ENCODE data around the gene OR4C16. TPM values are rescaled to one million over a fixed set of nuclear protein-coding genes. Genes with fewer than 3 reads are reported as not detected.

OR4C16 gene
- total RNA-seq (2014; rRNA removed; shearing (Covaris generic); ENCODE audit: low replicate concordance): not detected in 2 replicates

- in situ Hi-C loops (cut with HindIII; ENCODE audit: low pct_unique_long_range_greater_than_20kb, low sequenced_read_pairs): no loop called here
- no peak for DNase-seq (ENCODE audit: low read depth)
Measured at GRCh38 chr11:55571828-55572227, at the start of gene OR4C16. TSS of gene OR4C16 (plus strand) at chr11:55572128. CDS start at chr11:55572128, 0 bp downstream.

- DNase-seq (ENCODE audit: low read depth): no peak
- in situ Hi-C loops (cut with HindIII; ENCODE audit: low pct_unique_long_range_greater_than_20kb, low sequenced_read_pairs): no loop called here
Measured at GRCh38 chr11:55554169-55554568, 17.8 kb upstream of the OR4C16 start, which contains the start of gene OR4C15. TSS of gene OR4C15 (plus strand) at chr11:55554469. CDS start at chr11:55554469, 0 bp downstream.

- DNase-seq (ENCODE audit: low read depth): no peak
- in situ Hi-C loops (cut with HindIII; ENCODE audit: low pct_unique_long_range_greater_than_20kb, low sequenced_read_pairs): no loop called here
Measured at GRCh38 chr11:55572548-55572947, 620 bp downstream of the OR4C16 start.

GRCh38 chr11:55607545-55607944 lies 35.6 kb downstream of the OR4C16 start, which contains the start of gene OR4C11:
TSS of gene OR4C11 (minus strand) at chr11:55607645. CDS start at chr11:55604373, 3,272 bp downstream.
- in situ Hi-C loops (cut with HindIII; ENCODE audit: low pct_unique_long_range_greater_than_20kb, low sequenced_read_pairs): no loop called here

More at GRCh38 chr11:55607545-55607944, 35.6 kb downstream of the OR4C16 start, which contains the start of gene OR4C11:
- no peak for DNase-seq (ENCODE audit: low read depth)

Other genes with a start within 250 kb of the OR4C16 start
- not detected in 2 replicates for gene OR4A16, start 228.9 kb upstream of the OR4C16 start, total RNA-seq (2014; rRNA removed; shearing (Covaris generic); ENCODE audit: low replicate concordance)
- not detected in 2 replicates for gene OR4A15, start 204.2 kb upstream of the OR4C16 start, total RNA-seq (2014; rRNA removed; shearing (Covaris generic); ENCODE audit: low replicate concordance)
- not detected in 2 replicates for gene OR4C15, start 17.7 kb upstream of the OR4C16 start, total RNA-seq (2014; rRNA removed; shearing (Covaris generic); ENCODE audit: low replicate concordance)
- not detected in 2 replicates for gene OR4C11, start 35.5 kb downstream of the OR4C16 start, total RNA-seq (2014; rRNA removed; shearing (Covaris generic); ENCODE audit: low replicate concordance)
- not detected in 2 replicates for gene OR4P4, start 63.0 kb downstream of the OR4C16 start, total RNA-seq (2014; rRNA removed; shearing (Covaris generic); ENCODE audit: low replicate concordance)
- gene OR4S2, start 76.2 kb downstream of the OR4C16 start, total RNA-seq (2014; rRNA removed; shearing (Covaris generic); ENCODE audit: low replicate concordance): not detected in 2 replicates
- gene OR4C6, start 90.1 kb downstream of the OR4C16 start, total RNA-seq (2014; rRNA removed; shearing (Covaris generic); ENCODE audit: low replicate concordance): not detected in 2 replicates
- not detected in 2 replicates for gene OR5D13, start 201.3 kb downstream of the OR4C16 start, total RNA-seq (2014; rRNA removed; shearing (Covaris generic); ENCODE audit: low replicate concordance)
- gene OR5D14, start 223.4 kb downstream of the OR4C16 start, total RNA-seq (2014; rRNA removed; shearing (Covaris generic); ENCODE audit: low replicate concordance): not detected in 2 replicates
- gene OR5L1, start 239.2 kb downstream of the OR4C16 start, total RNA-seq (2014; rRNA removed; shearing (Covaris generic); ENCODE audit: low replicate concordance): not detected in 2 replicates
- gene OR5D18, start 247.5 kb downstream of the OR4C16 start, total RNA-seq (2014; rRNA removed; shearing (Covaris generic); ENCODE audit: low replicate concordance): not detected in 2 replicates